HS-27A (cell line): ENCODE results near the gene ADRA1B.
"Not testable (repeated sequence)": the region's sequence is repeated elsewhere in the genome, so short reads cannot be mapped to it uniquely, and the experiment has no call there.

Experiments
- DNase-seq: peaks from one replicate; pipeline ENCODE4 v3.0.0-alpha.2; 2012; ENCODE audit warnings: low read depth, missing footprints

ADRA1B gene

DNA sequence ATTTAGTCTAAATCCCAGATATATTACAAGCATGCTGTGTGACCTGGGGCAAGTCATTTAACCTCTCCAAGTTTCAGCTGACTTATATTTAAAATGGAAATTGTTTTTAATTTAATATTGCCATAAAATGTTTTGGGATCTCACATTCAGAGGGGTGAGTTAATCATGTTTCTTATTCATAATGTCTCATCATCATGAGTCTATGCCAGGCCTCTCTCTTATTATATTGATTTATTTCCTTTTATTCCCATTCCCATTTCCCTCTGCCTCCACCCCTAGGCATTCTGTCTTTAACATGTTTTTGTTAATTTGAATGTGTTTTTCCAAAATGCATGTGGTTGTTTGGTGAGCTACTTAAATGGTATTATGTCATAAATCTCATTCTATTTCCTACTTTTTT lies 53.7 kb downstream of the ADRA1B start:
- no peak for DNase-seq

- no peak for DNase-seq
These were observed 54.8 kb downstream of the ADRA1B start for GRCh38 chr5:159971038-159971437.

- no peak for DNase-seq
These were observed 55.2 kb downstream of the ADRA1B start for GRCh38 chr5:159971514-159971913.

DNA sequence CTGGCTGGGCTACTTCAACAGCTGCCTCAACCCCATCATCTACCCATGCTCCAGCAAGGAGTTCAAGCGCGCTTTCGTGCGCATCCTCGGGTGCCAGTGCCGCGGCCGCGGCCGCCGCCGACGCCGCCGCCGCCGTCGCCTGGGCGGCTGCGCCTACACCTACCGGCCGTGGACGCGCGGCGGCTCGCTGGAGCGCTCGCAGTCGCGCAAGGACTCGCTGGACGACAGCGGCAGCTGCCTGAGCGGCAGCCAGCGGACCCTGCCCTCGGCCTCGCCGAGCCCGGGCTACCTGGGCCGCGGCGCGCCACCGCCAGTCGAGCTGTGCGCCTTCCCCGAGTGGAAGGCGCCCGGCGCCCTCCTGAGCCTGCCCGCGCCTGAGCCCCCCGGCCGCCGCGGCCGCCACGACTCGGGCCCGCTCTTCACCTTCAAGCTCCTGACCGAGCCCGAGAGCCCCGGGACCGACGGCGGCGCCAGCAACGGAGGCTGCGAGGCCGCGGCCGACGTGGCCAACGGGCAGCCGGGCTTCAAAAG lies 55.7 kb downstream of the ADRA1B start:
- DNase-seq: no peak

- DNase-seq: no peak
These were observed 56.5 kb downstream of the ADRA1B start for GRCh38 chr5:159972538-159973362.

- DNase-seq: peak; percentile 73
These were observed 59.3 kb downstream of the ADRA1B start for GRCh38 chr5:159975462-159976019.

DNA sequence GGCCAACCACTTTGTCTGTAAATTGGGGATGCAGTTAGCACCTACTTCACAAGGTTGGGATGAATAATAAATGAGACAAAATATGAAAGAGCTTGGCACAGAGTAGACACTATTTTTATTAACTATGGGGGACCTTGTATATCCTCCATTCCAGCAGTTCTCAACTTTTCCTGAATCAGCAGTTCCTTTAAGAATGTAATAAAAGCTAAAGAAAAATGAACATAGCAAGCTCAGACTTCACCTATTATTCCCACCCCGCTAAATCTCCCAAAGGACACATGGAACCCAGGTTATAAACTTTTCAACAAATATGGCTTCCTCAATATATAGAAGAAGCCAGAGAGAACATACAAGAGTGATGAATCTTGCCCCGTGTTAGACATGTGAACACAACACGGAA lies 60.6 kb downstream of the ADRA1B start:
- no peak for DNase-seq

- no peak for DNase-seq
These were observed 62.1 kb downstream of the ADRA1B start for GRCh38 chr5:159978358-159978757.

GRCh38 chr5:159982421-159983173 lies 66.3 kb downstream of the ADRA1B start:
- DNase-seq: no peak

GRCh38 chr5:159987031-159987674 lies 70.9 kb downstream of the ADRA1B start:
- DNase-seq: no peak

GRCh38 chr5:159990506-159990905 lies 74.2 kb downstream of the ADRA1B start:
- DNase-seq: no peak

DNA sequence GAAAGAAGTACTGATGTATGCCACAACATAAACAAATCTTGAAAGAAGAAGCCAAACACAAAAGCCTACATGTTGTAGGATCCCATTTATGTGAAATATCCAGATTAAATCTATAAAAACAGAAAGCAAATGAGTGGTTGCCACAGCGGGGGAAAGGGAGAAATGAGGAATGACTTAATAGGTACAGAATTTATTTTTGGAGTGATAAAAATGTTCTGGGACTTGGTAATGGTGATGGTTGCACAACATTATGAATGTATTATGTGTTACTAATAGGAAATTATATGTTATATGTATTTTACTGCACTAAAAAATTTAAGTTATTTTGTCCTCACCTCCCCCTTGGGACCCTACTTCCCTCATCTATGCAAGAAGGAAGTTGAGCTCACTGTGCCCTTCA lies 76.3 kb downstream of the ADRA1B start:
- no peak for DNase-seq

- no peak for DNase-seq
These were observed 76.9 kb downstream of the ADRA1B start for GRCh38 chr5:159993194-159993593.

DNA sequence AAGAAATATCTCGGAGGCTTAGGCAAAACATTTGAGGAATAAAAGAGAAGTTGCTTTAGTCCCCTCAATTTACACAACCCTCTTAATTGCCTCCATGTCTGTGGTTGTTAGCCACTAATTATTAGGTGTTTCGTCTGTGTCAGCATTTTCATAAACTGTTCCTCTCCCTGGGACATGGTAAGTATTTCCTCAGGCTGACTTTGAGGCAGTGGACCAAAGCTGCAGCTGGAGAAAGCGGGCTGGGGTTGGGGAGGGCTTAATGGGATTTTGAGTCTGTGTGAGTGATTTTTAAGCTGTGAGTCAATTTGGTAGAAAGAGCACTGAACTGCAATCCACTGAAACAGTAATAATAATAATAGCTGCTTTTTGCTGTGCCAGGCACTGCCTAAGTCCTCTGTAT lies 79.6 kb downstream of the ADRA1B start:
- DNase-seq: no peak

GRCh38 chr5:160001457-160001856 lies 85.2 kb downstream of the ADRA1B start:
- no peak for DNase-seq

- DNase-seq: no peak
These were observed 91.2 kb downstream of the ADRA1B start for GRCh38 chr5:160007514-160007913.

DNA sequence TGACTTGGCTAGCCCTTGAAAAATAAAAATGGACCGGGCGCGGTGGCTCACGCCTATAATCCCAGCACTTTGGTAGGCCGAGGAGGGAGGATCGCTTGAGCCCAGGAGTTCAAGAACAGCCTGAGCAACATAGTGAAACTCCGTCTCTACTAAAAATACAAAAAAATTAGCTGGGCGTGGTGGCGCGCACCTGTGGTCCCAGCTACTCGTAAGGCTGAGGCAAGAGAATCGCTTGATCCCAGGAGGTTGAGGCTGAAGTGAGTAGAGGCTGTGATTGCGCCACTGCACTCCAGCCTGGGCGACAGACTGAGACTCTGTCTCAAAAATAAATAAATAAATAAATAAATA lies 92.2 kb downstream of the ADRA1B start:
- DNase-seq: not testable (repeated sequence)

DNA sequence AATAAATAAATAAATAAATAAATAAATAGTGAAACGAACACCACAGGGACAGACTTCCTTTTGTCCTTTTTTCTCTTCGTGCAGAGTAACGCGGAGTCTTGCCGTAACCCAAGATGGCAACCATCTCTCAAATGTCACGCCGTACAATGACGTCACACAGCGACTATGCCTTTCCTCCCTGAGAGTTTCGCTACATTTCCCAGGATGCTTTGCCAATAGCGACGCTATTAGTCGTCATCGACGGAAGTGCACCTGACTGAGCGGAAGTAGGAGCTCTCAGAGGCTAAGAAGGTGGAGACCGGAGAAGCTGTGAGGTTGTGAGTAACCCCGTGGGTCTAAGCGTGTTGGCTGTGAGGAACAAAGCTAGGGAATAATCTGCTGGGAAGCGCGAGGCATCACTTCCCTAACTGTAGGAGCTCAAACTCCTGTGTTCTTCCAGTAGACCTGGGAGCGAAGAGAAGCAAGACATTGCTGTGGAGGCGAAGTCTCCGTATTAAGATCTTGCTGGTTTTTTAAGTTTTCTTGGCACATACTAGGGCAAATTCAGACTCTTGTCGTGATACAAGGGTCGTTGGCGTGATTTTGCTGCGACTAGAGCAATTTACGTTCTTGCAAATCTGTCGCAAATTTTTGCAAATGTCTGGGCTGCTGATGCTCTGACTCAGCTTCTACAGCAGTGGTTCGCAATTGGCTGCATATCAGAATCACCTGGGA lies 92.8 kb downstream of the ADRA1B start, which contains the start of gene TTC1:
Gene TTC1, plus strand, starts transcription at position 263 of the 714 bp plus-strand sequence. CDS start 1,390 bp downstream, outside the sequence.
- DNase-seq: peak; percentile 91

DNA sequence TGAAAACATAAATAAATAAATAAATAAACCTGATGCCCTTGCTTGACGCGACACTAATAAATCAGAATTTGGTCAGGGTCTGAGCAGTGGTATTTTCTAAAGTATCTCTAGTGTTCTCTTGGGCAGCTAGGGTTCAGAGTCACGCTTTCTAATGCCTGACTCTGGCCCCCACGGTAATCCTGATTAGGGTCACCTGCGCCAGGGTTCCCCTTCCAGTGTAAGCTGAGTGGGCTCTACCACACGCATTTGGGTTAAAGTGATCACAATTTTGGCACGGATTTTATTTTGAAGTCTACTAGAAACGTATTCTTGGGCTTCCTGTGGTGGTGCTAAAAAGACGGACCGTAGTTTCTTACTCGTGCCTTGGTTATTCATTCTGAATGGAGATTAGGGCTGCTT lies 93.3 kb downstream of the ADRA1B start:
- DNase-seq: no peak

- DNase-seq: no peak
These were observed 95.2 kb downstream of the ADRA1B start for GRCh38 chr5:160011471-160011870.

- DNase-seq: not testable (repeated sequence)
These were observed 97.9 kb downstream of the ADRA1B start for GRCh38 chr5:160014197-160014596.
